Measurements from ENCODE around the gene TKTL1. TPM values are rescaled to one million over a fixed set of nuclear protein-coding genes. Genes with fewer than 3 reads are reported as not detected.

TKTL1 gene
- total RNA-seq, 1 donor from 2014 or later, result 0.17 TPM

DNA sequence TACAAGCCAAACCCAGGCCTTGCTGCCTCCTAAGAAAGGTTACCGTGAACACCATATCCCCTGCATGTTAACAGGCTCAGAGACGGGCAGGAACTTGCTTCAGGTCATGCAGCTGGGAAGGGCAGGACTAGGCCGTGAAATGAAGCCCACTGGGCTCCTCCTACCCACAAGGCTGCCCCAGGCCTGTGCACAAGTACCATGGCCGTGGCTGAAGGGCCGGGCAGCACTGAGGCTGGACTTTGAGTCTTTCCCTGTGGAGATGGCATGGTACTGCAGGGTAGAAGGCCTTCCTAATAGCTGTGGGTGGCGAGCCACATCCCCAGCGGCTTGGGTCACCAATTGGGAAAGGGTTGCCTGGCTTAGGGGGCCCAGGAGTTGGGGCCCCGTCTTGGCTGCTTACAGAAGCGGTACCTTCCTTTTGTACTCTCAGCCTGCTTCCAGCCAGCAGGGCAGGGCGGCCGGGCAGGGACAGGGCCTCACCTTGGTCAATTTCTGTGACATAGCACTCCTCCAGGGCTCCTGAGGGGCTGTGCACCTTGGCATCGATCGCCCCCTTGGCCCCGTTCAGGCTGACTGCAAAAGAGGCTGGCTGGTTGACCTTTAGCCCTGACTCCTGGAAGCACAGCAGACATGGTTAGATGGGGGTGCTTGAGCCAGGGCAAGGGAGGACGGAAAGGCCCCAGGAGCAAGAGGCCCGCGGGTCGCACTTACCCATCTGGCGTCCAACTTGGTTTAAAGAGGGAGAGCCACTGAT, 55.0 kb downstream of the TKTL1 start:
- DNase-seq (ENCODE audit: low read depth), result no peak
- H3K4me3 ChIP-seq (ENCODE audit: low read depth, low read length), result no peak overlapping the region
- TF ChIP-seq, protein P1, sequence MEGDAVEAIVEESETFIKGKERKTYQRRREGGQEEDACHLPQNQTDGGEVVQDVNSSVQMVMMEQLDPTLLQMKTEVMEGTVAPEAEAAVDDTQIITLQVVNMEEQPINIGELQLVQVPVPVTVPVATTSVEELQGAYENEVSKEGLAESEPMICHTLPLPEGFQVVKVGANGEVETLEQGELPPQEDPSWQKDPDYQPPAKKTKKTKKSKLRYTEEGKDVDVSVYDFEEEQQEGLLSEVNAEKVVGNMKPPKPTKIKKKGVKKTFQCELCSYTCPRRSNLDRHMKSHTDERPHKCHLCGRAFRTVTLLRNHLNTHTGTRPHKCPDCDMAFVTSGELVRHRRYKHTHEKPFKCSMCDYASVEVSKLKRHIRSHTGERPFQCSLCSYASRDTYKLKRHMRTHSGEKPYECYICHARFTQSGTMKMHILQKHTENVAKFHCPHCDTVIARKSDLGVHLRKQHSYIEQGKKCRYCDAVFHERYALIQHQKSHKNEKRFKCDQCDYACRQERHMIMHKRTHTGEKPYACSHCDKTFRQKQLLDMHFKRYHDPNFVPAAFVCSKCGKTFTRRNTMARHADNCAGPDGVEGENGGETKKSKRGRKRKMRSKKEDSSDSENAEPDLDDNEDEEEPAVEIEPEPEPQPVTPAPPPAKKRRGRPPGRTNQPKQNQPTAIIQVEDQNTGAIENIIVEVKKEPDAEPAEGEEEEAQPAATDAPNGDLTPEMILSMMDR (conservative IDR thresholded peaks at IDR 0.05; ENCODE audit: low read depth, low read length), result no peak

DNA sequence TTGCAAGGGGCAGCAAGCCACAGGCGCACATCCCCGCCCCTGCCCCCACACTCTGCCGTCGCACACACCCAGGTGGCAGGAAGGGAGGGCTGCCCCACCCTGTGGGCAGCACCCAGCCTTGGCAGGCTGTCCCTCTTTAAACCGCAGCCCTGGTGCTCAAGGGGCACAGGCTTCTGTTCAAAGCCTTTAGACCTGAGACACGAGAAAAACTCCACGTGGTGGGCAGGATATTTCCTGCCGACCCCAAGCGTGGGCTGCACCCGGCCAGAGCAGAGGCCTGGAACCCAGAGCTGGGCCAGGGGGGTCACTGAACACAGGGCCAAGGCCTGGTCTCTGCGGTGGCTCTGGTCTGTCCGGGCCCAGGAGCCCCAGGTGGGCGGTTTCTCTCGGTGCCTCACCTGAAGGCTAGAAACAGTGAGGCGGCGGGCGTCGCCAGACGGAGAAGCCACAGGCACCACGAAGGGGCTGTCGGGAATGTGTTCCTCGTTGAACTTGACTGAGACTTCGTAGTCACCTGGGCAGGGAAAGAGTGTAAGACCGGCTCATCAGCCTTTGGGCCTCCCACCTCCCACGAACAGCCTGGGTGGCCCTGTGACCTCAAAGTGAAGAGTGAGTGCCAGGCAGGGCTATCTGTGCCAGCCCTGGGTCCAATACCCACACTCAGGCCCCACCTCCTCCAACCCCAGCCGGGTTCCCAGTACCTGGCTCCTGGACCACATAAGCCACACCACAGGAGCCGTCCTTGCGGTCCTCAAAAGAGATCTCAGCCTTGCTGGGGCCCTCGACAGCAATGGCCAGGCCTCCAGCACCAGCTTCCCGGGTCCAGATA, 55.8 kb downstream of the TKTL1 start:
- DNase-seq (ENCODE audit: low read depth), result no peak
- TF ChIP-seq, protein P1 (conservative IDR thresholded peaks at IDR 0.05; ENCODE audit: low read depth, low read length), result no peak
- no peak overlapping the region for H3K4me3 ChIP-seq (ENCODE audit: low read depth, low read length)

DNA sequence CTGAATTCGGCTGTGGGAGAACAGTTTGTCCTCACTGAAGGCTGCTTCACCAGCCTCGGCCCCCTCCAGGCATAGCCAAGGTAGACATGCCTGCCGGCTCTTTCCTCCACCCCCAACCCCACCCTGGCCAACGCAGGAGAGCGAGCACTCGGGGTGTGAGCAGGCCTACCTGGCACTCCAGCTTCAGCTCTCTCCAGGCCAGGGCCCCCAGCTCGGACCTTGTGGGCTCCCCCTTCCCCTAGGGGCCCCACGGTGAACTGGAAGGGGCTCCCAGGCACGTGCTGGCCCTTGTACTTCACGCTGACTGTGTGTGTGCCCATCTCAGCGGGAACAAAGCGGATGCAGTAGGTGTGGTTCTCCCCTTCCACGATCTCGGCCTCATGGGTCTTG, 56.4 kb downstream of the TKTL1 start:
- no peak overlapping the region for H3K4me3 ChIP-seq (ENCODE audit: low read depth, low read length)
- no peak for DNase-seq (ENCODE audit: low read depth)
- TF ChIP-seq, protein P1 (conservative IDR thresholded peaks at IDR 0.05; ENCODE audit: low read depth, low read length), result no peak

DNA sequence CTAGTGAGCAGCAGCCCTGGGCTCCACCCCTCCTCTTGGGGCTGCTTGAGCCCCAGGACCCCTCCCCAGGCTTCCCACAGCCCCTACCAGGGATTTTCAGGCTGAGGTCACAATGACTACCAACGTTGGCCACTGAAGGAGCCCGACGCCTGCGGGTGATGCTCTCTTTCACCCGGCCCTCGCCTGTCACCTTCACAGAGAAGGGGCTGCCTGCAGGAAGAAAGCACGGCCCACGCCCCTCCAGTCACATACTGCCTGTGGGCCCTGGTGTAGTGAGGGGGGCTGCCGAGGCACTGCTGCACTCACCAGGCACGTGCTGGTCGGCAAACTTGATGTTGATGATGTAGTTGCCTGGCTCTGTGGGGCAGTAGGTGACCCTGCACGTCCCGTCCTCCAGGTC, 56.9 kb downstream of the TKTL1 start:
- no peak overlapping the region for H3K4me3 ChIP-seq (ENCODE audit: low read depth, low read length)
- DNase-seq (ENCODE audit: low read depth), result no peak
- TF ChIP-seq, protein P1 (conservative IDR thresholded peaks at IDR 0.05; ENCODE audit: low read depth, low read length), result no peak

DNA sequence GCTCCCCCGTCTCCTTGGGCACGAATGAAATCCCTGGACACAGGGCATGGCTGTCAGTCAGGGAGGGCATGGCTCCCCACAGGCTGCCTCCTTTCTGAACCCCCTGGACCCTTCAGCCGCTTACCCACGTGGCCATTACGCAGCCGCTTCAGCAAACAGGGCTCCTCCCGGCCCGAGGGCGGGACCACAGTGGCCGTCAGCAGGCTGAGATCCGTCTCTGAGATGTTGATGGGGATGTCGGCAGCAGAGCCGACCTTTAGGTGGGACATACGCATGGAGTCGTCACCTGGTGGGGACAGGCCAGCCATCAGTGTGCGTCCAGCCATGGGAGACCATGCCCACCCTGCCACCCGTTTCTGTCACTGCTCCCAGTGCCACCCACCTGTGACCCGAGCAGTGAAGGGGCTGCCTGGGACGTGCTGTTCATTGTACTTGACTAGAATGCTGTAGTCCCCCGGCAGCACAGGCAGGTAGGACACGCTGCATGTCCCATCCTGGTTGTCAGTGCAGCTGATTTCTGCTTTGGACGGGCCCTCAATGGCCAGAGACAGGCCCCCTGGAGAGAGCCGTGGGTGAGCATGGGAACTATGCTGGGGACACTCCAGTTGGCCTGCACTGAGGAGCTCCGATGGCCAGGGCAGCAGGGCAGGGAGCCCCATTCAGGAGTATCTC, 57.7 kb downstream of the TKTL1 start:
- TF ChIP-seq, protein P1 (conservative IDR thresholded peaks at IDR 0.05; ENCODE audit: low read depth, low read length), result no peak
- no peak overlapping the region for H3K4me3 ChIP-seq (ENCODE audit: low read depth, low read length)
- DNase-seq (ENCODE audit: low read depth), result no peak

DNA sequence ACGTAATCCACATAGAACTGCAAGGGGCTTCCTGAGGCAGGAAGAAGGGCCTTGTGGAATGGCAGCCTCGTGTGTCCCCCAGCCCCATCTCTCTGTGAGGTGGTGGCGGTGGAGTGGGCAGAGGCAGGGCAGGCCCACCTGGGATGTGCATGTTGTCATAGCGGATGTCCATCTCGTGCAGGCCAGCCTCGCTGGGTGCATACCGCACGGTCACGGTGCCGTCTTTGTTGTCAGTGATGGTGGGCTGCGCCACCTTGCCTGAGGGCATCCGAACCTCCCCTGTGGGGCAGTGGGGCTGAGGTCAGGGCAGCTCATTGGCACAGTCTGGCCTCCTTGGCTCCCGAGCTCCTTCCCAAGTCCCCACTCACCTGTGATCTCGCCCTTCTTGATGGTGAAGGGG, 58.4 kb downstream of the TKTL1 start:
- no peak for DNase-seq (ENCODE audit: low read depth)
- H3K4me3 ChIP-seq (ENCODE audit: low read depth, low read length), result no peak overlapping the region
- TF ChIP-seq, protein P1 (conservative IDR thresholded peaks at IDR 0.05; ENCODE audit: low read depth, low read length), result no peak

Data from epithelial cell of proximal tubule (primary cell).